Kidney epithelial cell (primary cell): ENCODE measurements around the gene MTHFD1. TPM values are rescaled to one million over a fixed set of nuclear protein-coding genes. Genes with fewer than 3 reads are reported as not detected.

Source experiments
- DNase-seq: peaks from one replicate; pipeline ENCODE4 v3.0.0-alpha.2; 2010; ENCODE audit warnings: low read depth
- H3K27me3 ChIP-seq: 2 replicates; pipeline ENCODE4 v1.6.0; 2011; ENCODE audit warnings: low read length; ENCODE audit not compliant: control insufficient read depth, insufficient read depth
- H3K36me3 ChIP-seq: 2 replicates; pipeline ENCODE4 v1.5.1; 2011; ENCODE audit warnings: low read length; ENCODE audit not compliant: control insufficient read depth, insufficient read depth
- H3K4me3 ChIP-seq: 2 replicates; pipeline ENCODE4 v1.5.1; 2011; ENCODE audit warnings: low read depth, mild to moderate bottlenecking, control low read depth, low read length
- total RNA-seq: library from RNA; depleted of rRNA; stranded (reverse); fragments of >200 nt; gene quantifications from 2 replicates; pipeline ENCODE4 v1.2.3, GENCODE V29; 2015
- TF ChIP-seq, protein P1 (sequence below): IDR thresholded peaks from 2 replicates; pipeline ENCODE4 v1.5.1; 2011; ENCODE audit warnings: mild to moderate bottlenecking, moderate library complexity, low read length, control low read depth, inconsistent platforms; ENCODE audit not compliant: insufficient read depth, poor library complexity, severe bottlenecking

MTHFD1 gene
- total RNA-seq = 44.2 and 44.4 TPM in 2 replicates

DNA sequence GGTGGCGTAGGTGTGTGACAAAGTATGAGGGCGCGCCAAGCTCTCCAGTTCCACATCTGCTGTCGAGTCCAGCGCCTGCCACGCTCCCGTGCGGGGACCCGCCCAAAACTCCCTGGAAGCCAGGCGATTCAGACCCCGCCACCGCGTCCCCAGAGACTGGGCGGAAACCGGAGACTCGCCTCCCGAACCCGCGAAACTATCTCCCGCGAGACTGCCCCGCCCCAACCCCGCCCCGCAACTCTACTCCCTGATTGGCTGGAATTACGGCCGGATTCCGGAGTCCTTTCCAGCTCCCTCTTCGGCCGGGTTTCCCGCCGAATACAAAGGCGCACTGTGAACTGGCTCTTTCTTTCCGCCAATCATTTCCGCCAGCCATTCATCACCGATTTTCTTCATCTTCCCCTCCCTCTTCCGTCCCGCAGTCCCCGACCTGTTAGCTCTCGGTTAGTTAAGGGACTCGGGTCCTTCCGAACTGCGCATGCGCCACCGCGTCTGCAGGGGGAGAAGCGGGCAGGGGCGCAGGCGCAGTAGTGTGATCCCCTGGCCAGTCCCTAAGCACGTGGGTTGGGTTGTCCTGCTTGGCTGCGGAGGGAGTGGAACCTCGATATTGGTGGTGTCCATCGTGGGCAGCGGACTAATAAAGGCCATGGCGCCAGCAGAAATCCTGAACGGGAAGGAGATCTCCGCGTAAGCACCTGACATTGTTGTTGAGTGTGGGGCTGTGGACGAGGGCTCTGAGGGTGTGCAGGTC, at the start of gene MTHFD1:
TSS of gene MTHFD1 (plus strand) at position 572 of the 751 bp plus-strand sequence. CDS start at position 647, 75 bp downstream.
- peak; percentile 98 for DNase-seq
- TF ChIP-seq, protein P1, sequence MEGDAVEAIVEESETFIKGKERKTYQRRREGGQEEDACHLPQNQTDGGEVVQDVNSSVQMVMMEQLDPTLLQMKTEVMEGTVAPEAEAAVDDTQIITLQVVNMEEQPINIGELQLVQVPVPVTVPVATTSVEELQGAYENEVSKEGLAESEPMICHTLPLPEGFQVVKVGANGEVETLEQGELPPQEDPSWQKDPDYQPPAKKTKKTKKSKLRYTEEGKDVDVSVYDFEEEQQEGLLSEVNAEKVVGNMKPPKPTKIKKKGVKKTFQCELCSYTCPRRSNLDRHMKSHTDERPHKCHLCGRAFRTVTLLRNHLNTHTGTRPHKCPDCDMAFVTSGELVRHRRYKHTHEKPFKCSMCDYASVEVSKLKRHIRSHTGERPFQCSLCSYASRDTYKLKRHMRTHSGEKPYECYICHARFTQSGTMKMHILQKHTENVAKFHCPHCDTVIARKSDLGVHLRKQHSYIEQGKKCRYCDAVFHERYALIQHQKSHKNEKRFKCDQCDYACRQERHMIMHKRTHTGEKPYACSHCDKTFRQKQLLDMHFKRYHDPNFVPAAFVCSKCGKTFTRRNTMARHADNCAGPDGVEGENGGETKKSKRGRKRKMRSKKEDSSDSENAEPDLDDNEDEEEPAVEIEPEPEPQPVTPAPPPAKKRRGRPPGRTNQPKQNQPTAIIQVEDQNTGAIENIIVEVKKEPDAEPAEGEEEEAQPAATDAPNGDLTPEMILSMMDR = no peak
- H3K27me3 ChIP-seq = no peaks in the 10 kb centered on the region
- H3K36me3 ChIP-seq = no peaks in the 10 kb centered on the region
- peak within 1 kb of the TSS; percentile 76 for H3K4me3 ChIP-seq

DNA sequence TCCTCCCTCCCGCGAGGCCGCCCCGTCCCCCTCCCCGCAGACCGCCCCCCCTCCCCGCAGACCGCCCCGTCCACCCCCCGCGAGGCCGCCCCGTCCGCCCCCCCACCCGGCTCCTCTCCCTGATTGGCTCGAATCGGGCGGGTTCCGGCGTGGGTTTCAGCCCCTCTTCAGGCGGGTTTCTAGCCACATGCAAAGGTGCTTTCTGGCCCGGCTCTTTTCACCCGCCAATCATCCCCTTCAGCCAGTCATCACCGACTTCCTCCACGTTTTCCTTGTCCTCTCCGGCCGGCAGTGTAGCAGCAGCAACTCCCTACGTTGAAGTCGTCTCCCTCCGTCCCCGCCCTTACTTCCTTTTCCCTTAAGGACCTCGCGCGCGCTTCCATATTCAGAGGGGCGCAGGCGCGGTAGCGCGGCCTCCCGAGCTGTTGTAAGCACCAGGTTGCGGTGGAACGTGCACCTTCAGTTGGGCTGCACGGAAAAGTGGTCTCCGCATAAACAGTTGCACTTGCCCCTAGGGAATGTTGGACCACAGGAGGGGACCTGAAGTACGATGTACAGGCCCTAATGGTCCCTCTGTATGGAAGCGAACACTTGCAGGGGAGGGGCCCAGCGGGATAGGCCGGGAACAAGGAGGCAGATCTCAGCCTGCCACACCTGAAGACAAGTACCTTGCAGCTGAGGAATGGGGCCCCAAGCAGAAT, 49.4 kb upstream of the MTHFD1 start:
- Histone ChIP-seq H3K27me3 (no peaks in the 10 kb centered on the region), H3K4me3 (peak overlapping the region; percentile 49), H3K36me3 (no peaks in the 10 kb centered on the region)
- TF ChIP-seq, protein P1 = no peak
- DNase-seq = peak; percentile 97

DNA sequence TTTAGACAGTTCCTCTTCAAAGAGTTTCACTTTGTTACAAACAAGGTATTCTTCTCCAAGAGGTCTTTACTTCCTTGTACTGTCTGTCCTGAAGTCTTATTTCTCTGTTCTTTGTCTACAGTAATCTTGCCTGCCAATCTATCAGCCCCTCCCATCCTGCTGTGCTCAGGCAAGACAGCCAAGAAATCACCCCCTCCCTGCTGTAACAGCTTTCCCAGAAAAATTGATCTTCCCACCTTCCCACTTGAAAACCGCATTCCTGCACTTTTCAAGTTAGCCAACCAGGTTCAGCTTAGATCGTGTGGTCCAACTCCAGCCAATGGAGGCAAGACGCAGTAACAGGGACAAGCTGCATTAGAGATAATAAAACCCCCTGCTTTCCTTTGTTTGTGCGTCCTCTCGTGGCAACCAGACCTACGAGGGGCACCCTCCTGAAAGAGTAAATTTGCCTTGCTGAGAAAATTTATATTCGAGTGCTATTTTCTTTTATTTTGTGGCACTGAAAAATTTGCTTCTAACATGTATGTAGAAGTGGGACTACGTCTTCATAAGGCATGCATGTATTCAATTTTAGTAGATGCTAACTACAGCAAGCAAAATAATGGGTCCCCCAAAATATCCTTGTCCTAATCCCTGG, 47.5 kb upstream of the MTHFD1 start:
- H3K27me3 ChIP-seq = no peaks in the 10 kb centered on the region
- DNase-seq = no peak

DNA sequence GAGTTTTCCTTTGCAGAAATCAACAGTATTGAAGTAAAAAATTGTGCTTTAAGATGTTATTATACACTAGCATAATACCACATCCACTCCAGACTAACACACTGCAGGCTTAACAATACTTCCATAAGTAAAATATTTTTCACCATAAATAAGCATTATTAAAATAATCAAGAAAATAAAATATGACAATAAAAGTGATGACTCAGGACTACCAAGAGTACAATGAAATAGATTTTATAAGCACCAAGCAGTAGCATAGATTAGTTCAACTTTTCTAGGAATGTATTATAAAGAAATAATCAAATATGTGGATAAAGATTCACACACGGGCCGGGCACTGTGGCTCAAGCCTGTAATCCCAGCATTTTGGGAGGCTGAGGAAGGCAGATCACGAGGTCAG, 40.4 kb upstream of the MTHFD1 start:
- TF ChIP-seq, protein P1 = no peak
- DNase-seq = no peak
- no peak overlapping the region for H3K4me3 ChIP-seq
- no peaks in the 10 kb centered on the region for H3K27me3 ChIP-seq
- H3K36me3 ChIP-seq = no peaks in the 10 kb centered on the region

More for the DNA sequence above, 47.5 kb upstream of the MTHFD1 start:
- Histone ChIP-seq H3K4me3 (no peak overlapping the region), H3K36me3 (no peaks in the 10 kb centered on the region)
- TF ChIP-seq, protein P1 = no peak

DNA sequence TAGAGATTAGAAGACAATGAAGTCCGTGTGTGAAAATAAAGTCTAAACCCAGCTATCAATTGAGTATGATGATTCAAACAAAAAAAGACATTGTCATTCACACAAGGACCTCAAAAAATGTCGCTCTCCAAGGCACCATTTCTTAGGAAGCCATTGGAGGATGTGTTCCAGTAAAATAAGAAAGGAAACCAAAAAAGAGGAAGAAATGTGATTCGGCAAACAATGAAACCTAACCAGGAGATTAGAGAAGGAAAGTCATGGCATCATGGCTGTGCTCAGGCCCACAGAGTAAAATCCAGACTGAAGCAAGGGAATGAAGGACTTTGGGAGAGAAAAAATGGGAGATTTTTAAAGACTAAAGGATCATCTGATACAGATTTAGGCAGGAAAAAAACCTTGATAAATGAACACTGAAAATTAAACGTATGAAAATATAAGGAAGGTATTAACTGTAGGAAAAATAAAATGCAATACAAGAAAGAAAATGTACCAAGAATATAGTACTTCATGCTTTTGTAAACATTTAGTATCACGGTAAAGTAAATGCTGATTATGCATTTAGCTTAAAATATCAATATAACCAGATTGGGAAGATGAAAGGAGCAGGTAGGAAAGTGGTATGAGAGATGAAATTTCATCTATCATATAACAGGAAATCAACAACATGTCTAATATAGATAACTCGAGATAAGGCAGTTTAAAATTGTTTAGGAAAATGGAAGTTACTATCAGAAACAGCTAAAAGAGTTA, 38.2 kb upstream of the MTHFD1 start:
- H3K4me3 ChIP-seq = no peak overlapping the region
- DNase-seq = no peak
- H3K36me3 ChIP-seq = no peaks in the 10 kb centered on the region
- TF ChIP-seq, protein P1 = no peak
- H3K27me3 ChIP-seq = no peaks in the 10 kb centered on the region
